Measurements from ENCODE around the gene AMIGO2.

AMIGO2 gene

DNA sequence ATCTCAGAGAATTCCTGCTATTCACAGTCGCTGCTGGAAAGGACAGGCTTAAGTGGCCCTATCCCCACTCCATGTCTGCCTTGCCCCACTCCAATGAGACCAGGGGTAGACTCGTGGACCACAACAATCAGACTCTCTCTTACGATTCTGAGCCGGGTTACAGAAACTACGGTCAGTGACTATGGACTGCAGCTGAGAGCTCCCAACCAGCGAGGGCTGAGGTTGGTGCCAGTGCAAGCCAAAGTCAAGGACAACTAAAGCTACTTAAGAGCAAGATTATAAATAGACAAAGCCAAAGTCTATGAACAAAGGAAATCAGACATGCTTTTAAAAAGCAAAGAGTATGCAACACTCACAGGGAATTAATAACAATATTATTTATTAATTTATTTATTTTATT lies 18.3 kb upstream of the AMIGO2 start:
- no peak for DNase-seq (ENCODE audit: low spot score)

DNA sequence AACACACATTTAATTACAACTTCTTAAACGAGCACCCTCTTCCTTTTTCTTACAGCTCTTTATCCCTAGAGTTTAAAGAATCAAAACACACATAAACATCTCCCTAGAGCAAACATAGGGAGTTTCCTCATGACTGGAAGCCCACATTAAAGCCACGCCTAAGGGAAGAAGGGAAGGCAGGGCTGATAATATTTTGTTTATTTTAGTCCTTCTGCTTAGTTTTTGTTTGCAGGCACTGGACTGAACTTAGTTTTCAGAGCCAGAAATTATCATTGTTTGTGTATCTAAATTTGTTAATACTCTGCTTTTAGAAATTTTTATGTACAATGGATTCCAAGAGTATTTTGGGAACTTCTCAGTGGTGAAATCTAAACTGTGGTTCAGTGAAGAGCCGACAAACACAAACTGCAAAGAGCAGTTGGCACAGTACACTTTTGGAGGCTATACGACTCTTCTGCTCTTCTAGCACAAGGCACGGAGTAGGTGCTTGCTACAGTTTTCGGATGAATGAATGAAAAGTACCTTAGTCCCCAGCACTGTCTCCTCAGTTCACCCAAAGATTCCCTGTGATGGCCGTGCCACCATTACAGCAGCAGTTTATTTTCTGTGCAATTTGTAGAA lies 17.6 kb upstream of the AMIGO2 start:
- DNase-seq (ENCODE audit: low spot score) = no peak

DNA sequence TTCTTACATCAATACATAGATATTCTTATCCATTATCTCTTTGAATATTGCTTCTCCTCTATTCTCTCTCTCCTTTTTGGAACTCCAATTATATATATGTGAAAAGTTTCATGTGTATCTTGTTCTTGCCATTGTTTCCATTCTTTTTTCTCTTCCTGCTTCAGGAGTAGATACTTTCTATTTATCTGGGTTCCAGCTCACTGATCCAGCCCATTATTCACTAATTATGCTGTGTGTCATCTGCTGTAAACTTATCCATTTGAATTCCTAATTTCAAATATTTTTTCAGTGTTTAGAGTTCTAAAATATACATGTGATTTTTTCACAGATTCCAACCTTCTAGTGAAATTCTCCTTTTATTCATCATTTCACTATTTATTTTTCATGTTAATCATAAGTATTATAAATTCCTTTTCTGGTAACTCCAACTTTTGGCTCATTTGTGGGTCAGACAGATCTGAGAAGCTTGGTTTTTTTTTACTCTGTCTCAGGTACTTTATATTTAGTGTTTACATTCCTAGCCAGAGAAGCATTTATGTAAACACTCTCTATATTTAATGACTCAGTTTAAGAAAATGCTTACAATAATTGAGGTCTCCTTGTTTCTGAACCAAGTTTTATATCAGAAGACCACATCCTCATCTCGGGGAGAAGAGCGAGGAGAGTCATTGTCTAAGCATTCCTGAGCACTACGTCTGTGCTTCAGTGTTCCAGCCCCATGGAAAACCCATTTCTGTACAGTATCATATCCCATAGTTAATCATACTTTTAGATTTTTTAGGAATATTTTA lies 15.9 kb upstream of the AMIGO2 start:
- no peak for DNase-seq (ENCODE audit: low spot score)

DNA sequence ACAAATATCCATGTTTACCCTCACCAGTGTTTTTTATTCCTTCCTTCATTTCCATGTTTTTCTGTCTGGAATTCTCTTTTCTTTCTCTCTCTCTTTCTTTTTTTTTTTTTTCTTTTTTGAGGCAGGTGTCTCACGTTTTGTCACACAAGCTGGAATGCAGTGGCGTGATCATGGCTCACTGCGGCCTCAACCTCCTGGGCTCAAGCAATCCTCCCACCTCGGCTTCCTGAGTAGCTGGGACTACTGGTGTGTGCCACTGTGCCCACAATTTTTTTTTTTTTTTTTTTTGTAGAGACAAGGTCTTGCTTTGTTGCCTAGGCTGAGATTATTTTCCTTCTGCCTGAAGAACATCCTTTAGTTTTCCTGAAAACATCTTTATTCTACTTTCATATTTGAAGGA lies 15.0 kb upstream of the AMIGO2 start:
- DNase-seq (ENCODE audit: low spot score) = no peak

DNA sequence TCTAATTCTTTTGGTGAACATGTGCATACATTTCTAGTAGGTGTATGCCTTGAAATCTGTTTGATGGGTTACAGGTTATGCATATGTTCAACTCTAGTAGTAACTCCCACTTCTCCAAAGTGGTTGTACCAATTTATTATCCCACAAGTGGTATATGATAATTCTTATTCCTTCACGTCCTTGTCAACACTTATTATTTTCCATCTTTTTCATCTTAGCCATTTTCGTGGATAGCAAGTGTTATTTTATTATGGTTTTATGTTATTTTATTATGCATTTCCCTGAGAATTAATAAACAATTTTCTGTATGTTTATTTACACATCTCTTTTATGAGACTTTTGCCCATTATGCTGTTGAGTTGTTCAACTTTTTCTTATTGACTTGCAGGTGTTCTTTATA lies 11.2 kb upstream of the AMIGO2 start:
- no peak for DNase-seq (ENCODE audit: low spot score)

DNA sequence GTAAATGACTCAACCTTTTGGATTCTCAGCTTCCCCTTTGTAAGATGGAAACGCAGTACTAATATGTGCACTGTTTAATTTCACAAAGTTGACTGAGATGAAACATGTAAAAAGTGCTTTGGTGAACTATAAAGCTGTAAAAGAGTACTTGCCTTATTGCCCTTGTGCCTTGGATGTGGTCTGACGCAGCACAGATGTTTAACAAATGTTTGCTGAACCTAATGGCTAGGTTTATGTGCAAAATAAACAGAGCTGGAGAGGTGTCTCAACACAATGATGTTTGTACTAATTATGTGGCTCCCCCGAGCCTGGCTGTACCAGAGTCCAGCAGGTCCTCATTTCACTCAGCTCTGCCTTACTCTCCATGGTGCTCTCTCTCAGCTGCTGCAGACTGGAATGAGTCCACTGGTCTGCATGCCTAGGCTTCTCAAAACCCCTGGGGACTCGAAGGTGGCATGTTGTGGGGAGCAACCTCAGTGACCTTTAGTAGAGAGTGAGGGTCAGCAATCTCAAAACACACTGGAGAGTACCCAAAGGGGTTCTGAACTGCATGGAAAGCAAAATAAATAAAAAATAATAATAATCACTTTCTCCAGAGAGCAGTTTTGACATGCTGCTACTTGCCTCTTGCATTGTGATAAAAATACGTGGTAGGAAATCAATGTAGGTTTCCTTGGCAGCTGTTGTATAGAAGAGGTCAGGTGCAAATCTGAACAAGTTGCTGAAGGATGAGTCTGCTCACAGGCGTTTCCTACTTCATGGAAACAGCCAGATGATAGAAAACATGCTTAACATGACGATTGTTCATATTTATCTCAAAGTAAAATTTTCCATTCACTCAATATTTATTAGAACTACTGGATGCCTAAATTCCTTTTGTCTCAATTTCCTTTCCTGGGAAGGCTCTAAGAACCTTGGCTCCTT lies 8.5 kb upstream of the AMIGO2 start:
- no peak for DNase-seq (ENCODE audit: low spot score)

DNA sequence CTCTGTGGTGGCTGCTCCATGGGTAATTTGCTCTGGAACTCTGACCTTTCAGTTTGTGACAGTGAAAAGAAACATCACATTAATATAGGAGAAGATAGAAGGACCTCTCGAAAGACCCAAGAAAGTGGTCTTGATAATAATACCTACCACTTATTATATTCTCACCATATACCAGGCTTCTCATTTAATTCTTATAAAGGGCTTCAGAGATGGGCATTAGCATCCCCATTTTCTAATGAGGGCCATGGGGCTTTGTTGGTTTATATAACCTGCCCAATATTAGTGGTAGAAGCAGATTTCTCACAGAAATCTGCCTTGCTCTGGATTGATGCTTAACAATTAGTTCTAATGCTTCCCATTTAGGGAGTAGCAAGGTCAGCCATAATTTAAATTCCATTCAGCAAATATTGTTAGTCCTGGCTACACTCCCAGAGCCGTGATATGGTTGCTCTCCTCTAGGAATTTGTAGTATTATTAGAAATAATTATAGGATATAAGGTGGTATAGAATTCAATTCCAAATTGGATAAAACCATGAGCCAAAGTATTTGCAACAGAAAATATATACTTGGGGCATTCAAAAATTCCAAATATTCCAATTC lies 7.4 kb upstream of the AMIGO2 start:
- DNase-seq (ENCODE audit: low spot score) = no peak

DNA sequence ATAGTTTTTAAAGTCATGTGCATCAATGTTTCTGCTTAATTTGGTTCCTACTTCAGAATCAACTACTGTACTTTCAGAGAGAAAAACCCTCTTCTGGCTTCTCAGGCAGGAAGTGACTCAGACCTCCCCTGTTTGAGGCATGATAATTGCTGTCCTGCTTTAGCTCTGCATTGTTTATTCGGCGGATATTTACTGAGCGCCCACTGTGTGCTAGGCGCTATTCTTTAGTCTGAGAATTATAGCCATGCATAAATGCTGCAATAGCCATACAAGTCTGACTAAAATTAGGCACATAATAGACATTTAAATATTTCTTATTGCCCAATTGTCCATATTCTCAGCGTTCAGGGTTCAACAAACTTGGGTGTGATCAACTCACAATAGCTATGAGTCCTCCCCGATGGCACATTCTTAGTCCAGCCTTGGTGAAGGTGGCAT lies 6.1 kb upstream of the AMIGO2 start:
- DNase-seq (ENCODE audit: low spot score) = no peak

DNA sequence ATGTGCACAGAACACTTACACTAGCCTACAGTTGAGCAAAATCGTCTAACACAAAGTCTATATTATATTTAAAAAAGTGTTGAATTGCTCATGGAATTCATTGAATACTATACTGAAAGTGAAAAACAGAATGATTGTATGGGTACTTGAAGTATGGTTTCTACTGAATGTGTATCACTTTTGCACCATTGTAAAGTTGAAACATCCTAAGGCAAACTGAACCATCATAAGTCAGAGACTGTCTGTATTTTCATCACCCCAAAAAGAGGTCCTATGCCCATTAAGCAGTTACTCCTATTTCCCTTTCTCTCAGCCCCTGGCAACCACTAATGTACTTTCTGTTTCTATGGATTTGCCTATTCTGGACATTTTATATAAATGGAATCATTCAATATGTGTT lies 4.4 kb upstream of the AMIGO2 start:
- no peak for DNase-seq (ENCODE audit: low spot score)

DNA sequence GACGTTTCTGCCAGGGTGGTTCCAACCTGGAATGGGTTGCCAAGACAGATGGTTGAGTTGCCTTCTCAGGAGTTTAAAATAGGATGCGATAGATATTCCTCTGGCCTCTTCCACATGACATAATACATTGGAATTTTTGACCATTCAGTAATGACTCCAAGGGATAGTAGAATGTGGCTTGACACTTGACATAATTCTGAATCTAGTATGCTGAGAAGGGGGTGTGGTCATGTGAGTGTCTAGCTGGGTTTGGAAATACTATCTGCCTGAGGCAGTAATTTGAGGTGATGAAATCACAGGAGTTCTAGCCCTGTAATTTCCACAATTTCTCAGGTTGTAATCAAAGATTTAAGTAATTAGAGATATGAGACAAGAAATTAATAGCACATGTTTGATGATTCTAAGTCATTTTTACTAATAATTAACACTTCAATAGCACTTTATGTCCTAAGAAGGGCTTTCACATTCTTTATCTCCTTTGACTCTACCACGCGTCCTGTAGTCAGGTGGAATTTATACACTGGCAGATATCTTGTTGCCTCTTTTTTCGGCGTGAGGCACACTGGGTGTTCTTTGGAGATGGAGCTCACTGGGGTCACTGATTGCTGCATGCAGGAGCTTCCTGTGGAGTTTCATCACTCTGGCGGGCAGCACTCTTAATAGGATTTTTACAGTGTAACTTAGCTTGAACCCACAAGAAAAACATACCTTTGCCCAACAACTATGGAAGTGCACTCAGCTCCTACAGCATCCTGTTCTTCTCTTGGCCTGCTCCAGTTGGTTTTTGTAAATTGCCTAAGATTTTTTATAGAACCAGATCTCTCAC lies 3.2 kb upstream of the AMIGO2 start:
- DNase-seq (ENCODE audit: low spot score) = no peak

DNA sequence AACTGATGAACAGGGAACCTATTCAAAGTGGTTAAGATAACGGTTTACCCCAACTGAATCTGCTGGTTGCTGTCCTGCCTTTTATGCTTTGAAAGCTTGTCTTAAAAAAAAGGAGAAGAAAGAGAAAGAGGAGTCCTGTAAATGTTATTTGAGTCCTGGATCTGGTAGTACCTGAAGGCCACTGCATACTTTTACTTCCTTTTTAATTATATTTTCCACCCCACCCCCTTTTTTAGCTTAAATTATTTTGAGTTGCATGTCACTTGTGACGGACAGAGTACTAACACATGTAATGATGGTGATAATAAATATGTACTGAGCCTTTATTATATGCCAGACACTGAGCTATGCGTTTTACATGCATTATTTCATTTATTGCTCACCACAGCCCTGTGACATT lies 2.5 kb upstream of the AMIGO2 start:
- DNase-seq (ENCODE audit: low spot score) = no peak

DNA sequence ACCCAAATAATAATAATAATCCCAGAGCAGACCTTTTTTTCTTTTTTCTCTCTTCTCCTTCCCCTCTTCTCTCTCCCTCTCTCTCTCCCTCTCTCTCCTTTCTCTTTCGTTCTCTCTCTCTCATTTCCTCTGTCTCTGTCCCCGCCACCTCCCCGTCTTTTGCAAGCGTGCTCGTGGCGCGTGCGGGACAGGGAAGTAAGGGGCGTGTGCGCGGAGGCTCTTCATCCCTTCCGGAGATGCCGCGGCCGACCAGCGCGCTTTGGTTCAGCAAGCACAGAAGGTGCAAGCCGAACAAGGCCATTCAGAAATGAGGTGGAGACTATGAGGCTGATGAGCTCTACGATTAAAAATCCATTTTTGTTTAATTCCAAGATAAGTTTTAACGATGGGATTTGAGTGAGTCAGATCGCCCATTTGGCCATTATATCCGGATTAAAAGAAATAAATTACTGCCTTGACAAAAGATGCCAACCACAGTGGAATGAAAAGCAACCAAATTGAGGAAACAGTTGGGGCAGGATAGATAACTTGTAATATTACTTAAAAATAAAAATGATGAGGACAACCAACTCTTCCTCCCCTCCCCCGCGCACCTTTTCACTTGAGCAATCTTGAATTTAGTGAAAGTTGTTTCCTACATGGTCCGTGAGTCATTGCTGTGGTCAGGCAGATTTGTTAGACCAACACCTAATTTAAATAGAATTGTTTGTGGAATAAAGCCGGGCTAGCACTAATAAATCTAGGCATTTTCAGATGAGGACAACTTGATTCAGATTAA lies 1.2 kb upstream of the AMIGO2 start:
- DNase-seq (ENCODE audit: low spot score) = no peak

DNA sequence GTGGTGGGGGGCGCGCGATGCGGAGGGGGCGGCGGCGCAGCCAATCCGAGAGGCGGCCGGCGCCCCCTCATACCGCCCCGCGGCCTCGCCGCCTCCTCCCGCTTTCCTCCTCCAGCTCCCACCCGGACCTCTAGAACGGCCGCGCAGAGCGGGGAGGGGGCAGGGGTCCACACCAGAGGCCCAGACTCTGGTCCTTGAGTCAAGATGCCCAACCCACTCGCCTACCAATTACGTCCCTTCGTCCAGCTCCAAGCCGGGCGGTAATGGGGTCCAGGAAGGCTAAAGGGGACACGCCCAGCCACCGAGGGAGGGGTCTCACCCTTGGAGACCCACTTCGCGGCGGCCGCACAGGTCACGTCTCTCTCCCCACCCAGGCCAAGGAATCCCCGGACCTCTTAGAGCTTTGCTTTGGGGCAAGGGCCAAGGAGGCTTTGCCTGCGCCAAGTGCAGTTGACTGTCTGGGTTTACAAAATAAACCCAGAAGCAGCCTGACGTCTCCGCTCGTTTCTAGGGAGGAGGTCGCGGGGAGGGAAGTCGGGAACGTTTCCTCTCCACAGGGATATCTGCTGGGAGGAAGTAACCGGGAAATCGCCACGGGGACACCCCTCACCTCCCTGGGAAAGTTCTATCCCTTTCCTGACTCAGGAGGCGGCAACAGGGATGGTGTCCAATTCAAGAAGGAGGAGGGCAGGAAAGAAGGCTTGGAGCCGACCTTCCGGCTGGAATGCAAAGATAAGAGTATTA lies 394 bp upstream of the AMIGO2 start:
- no peak for DNase-seq (ENCODE audit: low spot score)

DNA sequence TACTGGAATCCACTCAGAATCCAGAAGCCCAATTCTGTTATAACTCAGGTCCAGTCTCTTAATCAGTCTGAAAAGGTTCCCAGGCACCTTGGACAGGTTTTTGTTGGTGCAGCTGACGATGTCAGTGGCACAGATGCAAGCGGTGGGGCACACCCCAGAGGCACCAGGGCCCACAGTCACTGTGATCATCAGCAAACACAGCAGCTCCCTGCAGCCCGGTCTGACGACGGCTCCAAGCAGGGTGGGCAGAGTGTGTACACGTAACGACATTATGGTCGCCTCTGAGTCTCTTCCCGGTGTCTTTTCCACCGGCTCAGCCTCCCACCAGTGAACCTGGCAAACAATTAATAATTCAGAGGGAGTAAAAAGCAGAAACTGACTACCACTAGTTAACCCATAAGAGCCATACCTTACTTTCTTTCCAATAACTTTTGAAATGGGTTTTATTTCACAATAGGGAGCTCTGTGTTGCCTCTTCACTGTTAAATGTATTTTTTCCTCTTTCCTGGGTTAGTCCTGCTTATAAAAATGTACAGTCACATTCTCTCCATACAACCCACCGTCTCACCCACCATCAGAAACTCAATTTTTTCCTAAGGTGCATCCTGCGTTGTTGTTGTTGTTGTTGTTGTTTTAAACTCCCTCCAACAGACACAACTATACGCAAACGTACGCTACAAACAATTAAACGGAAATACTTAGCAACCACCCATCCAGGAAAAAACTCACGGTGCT lies 859 bp downstream of the AMIGO2 start:
- no peak for DNase-seq (ENCODE audit: low spot score)

DNA sequence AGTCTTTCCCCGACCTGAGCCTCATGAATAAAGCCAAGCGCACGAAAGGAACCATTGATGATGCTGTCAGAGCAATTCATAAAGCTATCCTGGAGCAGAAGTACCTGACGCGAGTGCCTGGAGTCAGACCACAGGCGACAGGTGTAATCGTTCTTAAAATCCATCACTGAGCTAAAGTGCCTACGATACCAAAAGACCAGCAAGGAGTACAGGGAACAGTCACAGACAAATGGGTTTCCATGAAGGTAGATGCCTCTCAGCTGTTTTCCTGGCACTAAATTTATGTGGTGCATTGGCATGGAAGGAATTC lies 1.7 kb downstream of the AMIGO2 start:
- no peak for DNase-seq (ENCODE audit: low spot score)

DNA sequence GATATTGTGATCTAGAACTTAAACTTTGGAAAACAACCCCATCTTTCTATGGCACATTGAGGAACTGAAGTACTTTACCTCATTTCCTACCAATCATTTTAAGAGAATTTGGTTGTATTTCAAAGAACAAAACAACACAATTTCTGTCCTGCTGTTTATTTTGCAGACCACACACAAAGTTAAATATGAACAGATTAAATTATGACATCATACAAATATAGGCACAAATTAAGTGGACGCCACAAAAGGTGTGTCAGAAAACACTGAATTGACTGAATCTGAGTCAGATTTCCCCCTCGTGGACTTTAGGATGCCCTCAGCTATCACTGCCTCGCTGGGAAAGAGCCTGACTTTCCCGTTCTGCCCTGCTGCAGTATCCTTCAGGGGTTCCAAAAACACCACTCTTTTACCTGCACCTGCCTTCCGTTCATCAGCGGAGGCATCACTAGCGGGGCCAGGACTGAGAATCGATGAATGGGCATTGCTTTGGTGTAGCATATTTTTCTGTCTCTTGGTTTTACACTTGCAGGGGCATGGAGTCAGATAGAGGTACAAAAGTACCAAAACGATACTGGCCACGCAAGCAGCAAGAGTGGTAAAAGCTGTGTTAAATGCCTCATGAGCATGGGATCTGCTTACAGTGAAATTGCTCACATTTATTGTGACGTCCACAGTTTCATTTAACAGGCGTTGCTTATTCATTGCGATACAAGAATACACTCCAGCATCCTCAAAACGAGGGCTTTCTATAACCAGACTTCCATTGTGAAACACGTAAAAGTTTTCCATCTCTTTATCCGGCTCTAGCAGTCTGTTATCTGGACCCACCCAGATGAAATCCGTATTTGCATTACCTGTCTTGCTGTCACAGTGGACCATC lies 2.3 kb downstream of the AMIGO2 start:
- DNase-seq (ENCODE audit: low spot score) = no peak

DNA sequence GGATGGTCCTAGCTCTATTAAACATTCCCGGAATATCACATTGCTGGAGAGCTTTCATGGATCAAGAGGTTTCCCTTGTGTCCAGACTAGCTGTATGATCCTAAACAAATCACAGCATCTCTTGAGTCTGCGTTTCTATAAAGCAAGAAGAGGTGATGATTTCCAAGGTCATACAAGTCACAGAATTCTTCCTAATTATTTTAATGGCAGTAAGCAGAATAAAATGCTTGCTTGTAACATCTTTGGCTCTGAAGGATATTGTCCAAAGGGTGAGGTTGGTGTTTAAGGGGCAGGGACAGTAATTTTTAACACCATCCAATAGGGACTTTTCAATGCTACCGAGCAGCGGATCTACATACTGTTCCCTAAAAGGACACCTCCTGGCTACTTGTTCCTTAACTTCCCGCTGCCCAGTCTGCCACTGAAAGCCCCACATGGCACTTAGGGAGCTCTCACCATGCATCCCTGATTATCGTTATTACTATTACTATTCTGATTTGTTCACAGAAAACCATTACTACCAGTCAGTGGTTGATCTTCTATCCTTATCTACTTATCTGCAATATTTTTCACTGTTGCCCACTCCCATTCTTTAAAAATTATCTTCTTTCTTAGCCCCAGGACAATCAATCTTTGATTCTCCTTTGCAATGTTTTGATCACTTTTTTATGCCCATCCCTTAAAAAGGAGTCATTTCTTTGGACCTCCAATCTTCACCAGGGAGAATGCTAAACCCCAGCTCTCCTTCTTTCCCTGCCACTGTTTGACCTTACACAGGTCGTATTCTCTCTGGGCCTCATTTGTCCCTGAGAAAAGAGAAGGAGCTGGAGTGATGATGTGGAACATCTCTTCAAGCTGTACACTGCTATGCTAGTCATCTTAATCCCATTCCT lies 4.3 kb downstream of the AMIGO2 start:
- DNase-seq (ENCODE audit: low spot score) = no peak

All from NAMALWA (cell line).